ENCODE data around the gene GTF3A. TPM values are rescaled to one million over a fixed set of nuclear protein-coding genes. Genes with fewer than 3 reads are reported as not detected.

Gene GTF3A
- total RNA-seq, 4 donors from 2014 or later, result 50.2 to 145 (median 120) TPM

GRCh38 chr13:27403727-27404385 is 20.6 kb upstream of the GTF3A start:
- H3K4me3 ChIP-seq (replicated peaks in 1 of 3), result no peak overlapping the region
- no peaks in the 10 kb centered on the region for H3K27me3 ChIP-seq
- no peaks in the 10 kb centered on the region for H3K9me3 ChIP-seq
- H3K27ac ChIP-seq, result peak overlapping the region in 2 of 3 donors; percentile 11 to 21
- WGBS, 2 donors, result 79 to 81% methylated on average over 10 of the region's 10 CpGs
- DNase-seq, result no peak
- TF ChIP-seq CTCF (IDR thresholded peaks at IDR 0.05), result no peak
- TF ChIP-seq POLR2A (IDR thresholded peaks at IDR 0.05), result no peak
- intact Hi-C loops (cut with DNase I), result no loop called here
- H3K4me1 ChIP-seq, result peaks cover 0 to 10% of the 10 kb centered on the region in 2 donors
- no peaks in the 10 kb centered on the region for H3K36me3 ChIP-seq

DNA sequence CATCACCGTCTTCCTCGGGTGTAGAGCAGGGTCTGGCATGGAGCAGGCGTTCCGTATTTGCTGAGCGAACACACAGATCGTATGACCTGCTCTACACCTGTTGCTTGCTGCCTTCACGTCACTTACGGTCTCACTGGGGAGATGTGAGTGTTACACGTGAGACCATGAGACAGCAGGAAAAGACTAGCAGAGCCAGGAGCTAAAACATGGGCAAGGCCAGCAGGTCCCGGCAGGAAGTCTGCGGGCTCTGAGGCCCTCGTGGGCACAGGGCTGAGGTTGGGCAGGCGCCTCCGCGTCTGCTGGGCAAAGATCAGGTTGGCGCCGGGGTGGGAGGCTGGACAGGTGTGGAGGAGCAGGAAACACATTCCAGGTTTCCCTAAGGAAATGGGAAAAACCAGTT is 19.7 kb upstream of the GTF3A start:
- no peaks in the 10 kb centered on the region for H3K27me3 ChIP-seq
- H3K4me1 ChIP-seq, result peaks cover 0 to 10% of the 10 kb centered on the region in 2 donors
- WGBS, 2 donors, result 91 to 94% methylated on average over 17 of the region's 17 CpGs
- no peaks in the 10 kb centered on the region for H3K9me3 ChIP-seq
- intact Hi-C loops (cut with DNase I), result no loop called here
- no peak for DNase-seq
- no peak overlapping the region for H3K27ac ChIP-seq
- no peak overlapping the region for H3K4me3 ChIP-seq (replicated peaks in 1 of 3)
- TF ChIP-seq CTCF (IDR thresholded peaks at IDR 0.05), result no peak
- TF ChIP-seq POLR2A (IDR thresholded peaks at IDR 0.05), result no peak
- H3K36me3 ChIP-seq, result no peaks in the 10 kb centered on the region

- no peaks in the 10 kb centered on the region for H3K27me3 ChIP-seq
- H3K36me3 ChIP-seq, result no peaks in the 10 kb centered on the region
- H3K4me3 ChIP-seq (replicated peaks in 1 of 3), result no peak overlapping the region
- H3K27ac ChIP-seq, result no peak overlapping the region
- H3K9me3 ChIP-seq, result no peaks in the 10 kb centered on the region
- TF ChIP-seq CTCF (IDR thresholded peaks at IDR 0.05), result no peak
- no peak for TF ChIP-seq POLR2A (IDR thresholded peaks at IDR 0.05)
- intact Hi-C loops (cut with DNase I), result no loop called here
- WGBS, 2 donors, result 71 to 81% methylated on average over 5 of the region's 5 CpGs
- H3K4me1 ChIP-seq, result peaks cover 0 to 10% of the 10 kb centered on the region in 2 donors
- DNase-seq, result no peak
Measured at GRCh38 chr13:27405546-27406134, 18.8 kb upstream of the GTF3A start.

DNA sequence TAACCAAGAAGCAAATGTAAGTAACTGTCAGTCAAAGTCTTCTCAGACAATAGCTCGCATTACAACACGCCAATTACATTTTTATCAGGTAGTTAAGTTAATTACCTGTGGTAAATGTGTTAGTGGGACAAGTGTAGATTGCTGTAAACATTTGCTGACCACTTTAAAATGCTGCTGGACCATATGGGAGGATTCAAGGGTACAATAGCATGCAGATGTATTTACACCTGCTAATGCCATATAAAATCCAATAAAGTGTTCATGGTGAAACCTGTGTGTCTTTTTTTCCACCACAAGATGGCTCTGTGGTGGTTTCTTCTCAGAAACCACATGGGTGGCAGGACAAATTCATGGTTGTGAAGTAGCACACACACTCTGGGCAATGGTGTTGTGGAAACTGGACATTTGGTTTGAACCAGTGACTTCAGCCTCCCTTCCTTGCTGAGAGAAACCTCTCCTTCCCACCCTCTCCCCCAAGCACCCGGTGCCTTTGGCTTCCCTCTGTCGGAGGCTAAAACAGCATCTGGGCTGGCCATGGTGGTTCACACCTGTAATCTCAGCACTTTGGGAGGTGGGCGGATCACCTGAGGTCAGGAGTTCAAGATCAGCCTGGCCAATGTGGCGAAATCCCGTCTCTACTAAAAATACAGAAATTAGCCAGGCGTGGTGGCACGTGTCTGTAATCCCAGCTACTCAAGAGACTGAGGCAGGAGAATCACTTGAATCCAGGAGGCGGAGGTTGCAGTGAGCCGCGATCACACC is 18.1 kb upstream of the GTF3A start:
- peak; percentile 10 to 18 for DNase-seq
- intact Hi-C loops (cut with DNase I), result no loop called here
- H3K36me3 ChIP-seq, result no peaks in the 10 kb centered on the region
- H3K27me3 ChIP-seq, result no peaks in the 10 kb centered on the region
- no peak overlapping the region for H3K27ac ChIP-seq
- H3K4me1 ChIP-seq, result peaks cover 0 to 10% of the 10 kb centered on the region in 2 donors
- no peak overlapping the region for H3K4me3 ChIP-seq (replicated peaks in 1 of 3)
- H3K9me3 ChIP-seq, result no peaks in the 10 kb centered on the region
- WGBS, 2 donors, result 38 to 52% methylated on average over 12 of the region's 12 CpGs
- no peak for TF ChIP-seq POLR2A (IDR thresholded peaks at IDR 0.05)
- TF ChIP-seq CTCF (IDR thresholded peaks at IDR 0.05), result peak in 4 of 6 experiments; percentile 19 to 52 (median 50)

DNA sequence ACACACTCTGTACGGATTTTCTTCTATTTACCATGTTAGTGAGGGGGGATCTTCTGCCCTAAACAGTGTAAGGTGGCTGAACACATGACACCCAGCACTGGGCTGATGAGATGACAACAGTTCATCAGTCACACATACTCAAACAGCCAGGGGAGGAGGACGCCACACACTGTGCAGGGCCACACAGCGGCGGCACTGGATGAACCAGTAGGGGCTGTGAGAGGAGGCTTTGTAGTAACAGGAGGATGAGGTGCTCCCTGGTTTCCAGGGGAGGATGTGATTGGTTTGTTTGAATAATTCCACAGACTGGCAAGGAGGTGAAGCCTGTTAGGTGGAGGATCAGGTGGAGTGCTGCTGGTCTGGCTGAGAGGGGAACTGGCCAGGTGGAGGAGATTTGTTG is 16.3 kb upstream of the GTF3A start:
- TF ChIP-seq CTCF (IDR thresholded peaks at IDR 0.05), result no peak
- no peak for TF ChIP-seq POLR2A (IDR thresholded peaks at IDR 0.05)
- intact Hi-C loops (cut with DNase I), result no loop called here
- no peak for DNase-seq

More for the DNA sequence above, 16.3 kb upstream of the GTF3A start:
- H3K36me3 ChIP-seq, result no peaks in the 10 kb centered on the region
- peaks cover 0 to 8% of the 10 kb centered on the region in 2 donors for H3K4me1 ChIP-seq
- no peak overlapping the region for H3K27ac ChIP-seq
- H3K9me3 ChIP-seq, result no peaks in the 10 kb centered on the region
- WGBS, 2 donors, result 61 to 65% methylated on average over 4 of the region's 4 CpGs
- no peaks in the 10 kb centered on the region for H3K27me3 ChIP-seq
- H3K4me3 ChIP-seq (replicated peaks in 1 of 3), result no peak overlapping the region
